H1 (cell line): ENCODE results near the gene ZNF366. TPM values are rescaled to one million over a fixed set of nuclear protein-coding genes. Genes with fewer than 3 reads are reported as not detected.

Source experiments
- CTCF ChIA-PET: fragments of 300-600 bp; sonication (Branson Sonifier 250); formaldehyde crosslinking; loops from one replicate; lab custom pipeline; 2021; ENCODE audit not compliant: partially characterized antibody; lab: Charles Lee
- POLR2A ChIA-PET: fragments of 300-600 bp; sonication (Branson Sonifier 250); formaldehyde crosslinking; loops from one replicate; lab custom pipeline; 2021; ENCODE audit warnings: inconsistent platforms; ENCODE audit not compliant: partially characterized antibody; lab: Charles Lee
- DNase-seq, 2 experiments: peaks; one replicate each; pipeline versions ENCODE4 v3.0.0 to v3.0.0-alpha.2; 2010 to 2022; ENCODE audit warnings: low spot score in 2 of 2, low read depth in 1 of 2, mixed read lengths in 1 of 2
- FAIRE-seq: peaks from 2 replicates; lab custom pipeline; 2011; peaks lifted over from hg19 to GRCh38; lab: Jason Lieb, UNC
- H2AFZ ChIP-seq: 2 replicates; pipeline ENCODE4 v1.8.1; 2012; ENCODE audit warnings: low read length, inconsistent platforms
- H2AK5ac ChIP-seq: 2 replicates; pipeline ENCODE4 v1.6.1; 2013; ENCODE audit warnings: low read depth, low read length
- H2BK120ac ChIP-seq: replicated peaks from 2 replicates; pipeline ENCODE3; 2013; ENCODE audit warnings: low read depth, low read length, inconsistent platforms
- H2BK12ac ChIP-seq: 2 replicates; pipeline ENCODE4 v1.6.1; 2013; ENCODE audit warnings: low read depth, low read length
- H2BK15ac ChIP-seq: 2 replicates; pipeline ENCODE4 v1.6.1; 2013; ENCODE audit warnings: low read length
- H2BK20ac ChIP-seq: 2 replicates; pipeline ENCODE4 v1.6.1; 2013; ENCODE audit warnings: low read length
- H2BK5ac ChIP-seq: 2 replicates; pipeline ENCODE4 v1.6.1; 2013; ENCODE audit warnings: low read depth, low read length
- H3K14ac ChIP-seq: 2 replicates; pipeline ENCODE4 v1.6.1; 2013; ENCODE audit warnings: inconsistent platforms; ENCODE audit not compliant: insufficient read length
- H3K18ac ChIP-seq: 2 replicates; pipeline ENCODE4 v1.6.1; 2013; ENCODE audit warnings: low read length; ENCODE audit errors: extremely low read depth
- H3K23ac ChIP-seq: 2 replicates; pipeline ENCODE4 v1.6.1; 2013; ENCODE audit warnings: inconsistent platforms; ENCODE audit not compliant: insufficient read length
- H3K23me2 ChIP-seq: 2 replicates; pipeline ENCODE4 v1.6.1; 2013; ENCODE audit warnings: low read depth, low read length
- H3K27ac ChIP-seq: 2 replicates; pipeline ENCODE4 v1.6.1; 2011; ENCODE audit warnings: low read depth, low read length, inconsistent platforms
- H3K27me3 ChIP-seq, 4 experiments: replicated peaks in 1 of 4; 1 replicate in 1 of 4; 2 replicates in 3 of 4; pipeline versions ENCODE4 v1.6.1 to v1.8.1; 2011 to 2013; ENCODE audit warnings: low read length in 3 of 4, mild to moderate bottlenecking in 3 of 4, inconsistent platforms in 2 of 4, mixed read lengths in 2 of 4, moderate library complexity in 1 of 4; ENCODE audit not compliant: control insufficient read depth in 3 of 4, insufficient read depth in 3 of 4; ENCODE audit errors: extremely low read depth in 1 of 4
- H3K36me3 ChIP-seq, 4 experiments: 2 replicates each; pipeline versions ENCODE4 v1.6.1 to v1.8.1; 2011 to 2013; ENCODE audit warnings: mild to moderate bottlenecking in 4 of 4, low read length in 3 of 4, moderate library complexity in 2 of 4, control low read depth in 1 of 4, inconsistent platforms in 1 of 4; ENCODE audit not compliant: insufficient read depth in 4 of 4, control insufficient read depth in 2 of 4
- H3K4ac ChIP-seq: replicated peaks from 2 replicates; pipeline ENCODE3; 2013; ENCODE audit warnings: low read length, low read depth, mixed read lengths, inconsistent platforms; ENCODE audit not compliant: insufficient read length
- H3K4me1 ChIP-seq, 4 experiments: replicated peaks in 1 of 4; 1 replicate in 1 of 4; 2 replicates in 3 of 4; pipeline versions ENCODE4 v1.6.1 to v1.8.1; 2011 to 2013; ENCODE audit warnings: low read length in 3 of 4, inconsistent platforms in 2 of 4, mixed read lengths in 1 of 4; ENCODE audit not compliant: insufficient read depth in 4 of 4, control insufficient read depth in 3 of 4
- H3K4me2 ChIP-seq, 2 experiments: 2 replicates each; pipeline versions ENCODE4 v1.6.1 to v1.8.1; 2011 to 2013; ENCODE audit warnings: low read depth in 2 of 2, low read length in 2 of 2, control low read depth in 1 of 2, inconsistent platforms in 1 of 2, mild to moderate bottlenecking in 1 of 2; ENCODE audit not compliant: insufficient read depth in 1 of 2
- H3K4me3 ChIP-seq, 4 experiments: fragments of 200-600, 300-600 bp in 1 of 4; sonication (generic), shearing (Covaris generic), sonication (Bioruptor Twin) in 1 of 4; 2 replicates each; pipeline versions ENCODE4 v1.5.1 to v1.8.1; 2011 to 2016; ENCODE audit warnings: low read length in 4 of 4, low read depth in 3 of 4, control low read depth in 2 of 4, inconsistent platforms in 2 of 4, mild to moderate bottlenecking in 2 of 4, mixed read lengths in 1 of 4, moderate library complexity in 1 of 4; ENCODE audit not compliant: insufficient read depth in 2 of 4; ENCODE audit errors: extremely low read depth in 1 of 4
- H3K56ac ChIP-seq: replicated peaks from 2 replicates; pipeline ENCODE3; 2013; ENCODE audit warnings: low read depth, mild to moderate bottlenecking, mixed read lengths, low read length, inconsistent platforms; ENCODE audit not compliant: insufficient read length
- H3K79me1 ChIP-seq: 2 replicates; pipeline ENCODE4 v1.6.1; 2013; ENCODE audit warnings: low read depth, low read length, control low read depth
- H3K79me2 ChIP-seq, 2 experiments: 2 replicates each; pipeline versions ENCODE4 v1.6.1 to v1.8.1; 2012 to 2013; ENCODE audit warnings: low read length in 2 of 2, mild to moderate bottlenecking in 2 of 2, inconsistent platforms in 1 of 2; ENCODE audit not compliant: insufficient read depth in 2 of 2, control insufficient read depth in 1 of 2
- H3K9ac ChIP-seq, 4 experiments: replicated peaks in 1 of 4; 1 replicate in 1 of 4; 2 replicates in 3 of 4; pipeline versions ENCODE4 v1.6.1 to v1.8.1; 2011 to 2013; ENCODE audit warnings: low read depth in 3 of 4, low read length in 3 of 4, control low read depth in 2 of 4, mild to moderate bottlenecking in 2 of 4, moderate library complexity in 2 of 4, inconsistent platforms in 1 of 4; ENCODE audit errors: extremely low read depth in 1 of 4
- H3K9me3 ChIP-seq, 2 experiments: 2 replicates each; pipeline versions ENCODE4 v1.6.1 to v1.8.1; 2012 to 2013; ENCODE audit warnings: mild to moderate bottlenecking in 2 of 2, moderate library complexity in 2 of 2, control low read depth in 1 of 2, inconsistent platforms in 1 of 2, low read depth in 1 of 2, low read length in 1 of 2, mixed read lengths in 1 of 2; ENCODE audit not compliant: insufficient read depth in 2 of 2
- H4K20me1 ChIP-seq, 2 experiments: replicated peaks in 1 of 2; 2 replicates each; pipeline versions ENCODE3 to v1.8.1; 2011 to 2013; ENCODE audit warnings: inconsistent platforms in 2 of 2, low read length in 2 of 2, mild to moderate bottlenecking in 1 of 2; ENCODE audit not compliant: insufficient read depth in 2 of 2, control insufficient read depth in 1 of 2
- H4K5ac ChIP-seq: 2 replicates; pipeline ENCODE4 v1.6.1; 2013; ENCODE audit warnings: low read length, low read depth, mixed read lengths, inconsistent platforms; ENCODE audit not compliant: insufficient read length
- H4K8ac ChIP-seq: 2 replicates; pipeline ENCODE4 v1.8.0; 2013; ENCODE audit warnings: mild to moderate bottlenecking, moderate library complexity, low read length, inconsistent platforms; ENCODE audit not compliant: insufficient read depth; ENCODE audit errors: extremely low read depth
- H4K91ac ChIP-seq: replicated peaks from 2 replicates; pipeline ENCODE3; 2013; ENCODE audit warnings: low read length, mixed read lengths, inconsistent platforms; ENCODE audit not compliant: insufficient read length
- JUN ChIP-seq: IDR thresholded peaks from 2 replicates; pipeline ENCODE4 v1.6.1; 2011; ENCODE audit warnings: low read depth, mild to moderate bottlenecking, improper control_type of control experiment, low read length
- KDM1A ChIP-seq: fragments of 200-600, 300-600 bp; sonication (generic); IDR thresholded peaks from 2 replicates; pipeline ENCODE4 v1.7.1; 2016; ENCODE audit warnings: mild to moderate bottlenecking, low read length, borderline replicate concordance
- POU5F1 ChIP-seq: IDR thresholded peaks from 2 replicates; pipeline ENCODE4 v1.6.1; 2011; ENCODE audit warnings: low read depth, mild to moderate bottlenecking, low read length, moderate library complexity
- SIN3A ChIP-seq, 2 experiments: IDR thresholded peaks in 1 of 2; conservative IDR thresholded peaks in 1 of 2; 2 replicates each; pipeline ENCODE4 v1.6.1; 2011 to 2012; ENCODE audit warnings: low read length in 2 of 2, improper control_type of control experiment in 1 of 2, low read depth in 1 of 2, mild to moderate bottlenecking in 1 of 2
- SP4 ChIP-seq: IDR thresholded peaks from 2 replicates; pipeline ENCODE4 v1.6.1; 2012; ENCODE audit warnings: low read length, inconsistent platforms
- TAF7 ChIP-seq: optimal IDR thresholded peaks from 2 replicates; pipeline ENCODE3; 2011; ENCODE audit warnings: low read depth, mild to moderate bottlenecking, inconsistent platforms, low read length, moderate library complexity, borderline replicate concordance
- TBP ChIP-seq: IDR thresholded peaks from 2 replicates; pipeline ENCODE4 v1.6.1; 2011; ENCODE audit warnings: low read depth, low read length, improper control_type of control experiment
- WGBS, 2 experiments: shearing (Covaris generic) in 1 of 2; methylation state at CpG; one replicate each; pipeline versions ENCODE4 v1.1.6 to v1.1.7; 2013 to 2015; ENCODE audit warnings: low lambda C conversion rate in 2 of 2, mixed read lengths in 2 of 2, inconsistent platforms in 1 of 2, low coverage in 1 of 2, missing lambda C conversion rate in 1 of 2; ENCODE audit not compliant: insufficient replicate concordance in 2 of 2, insufficient coverage in 1 of 2, insufficient read length in 1 of 2; ENCODE audit errors: extremely low coverage in 1 of 2, missing lambda C conversion rate in 1 of 2; 5-methylcytosine and 5-hydroxymethylcytosine counted together
- polyA plus RNA-seq, 7 experiments: library from polyadenylated mRNA; depleted of rRNA in 3 of 7; stranded (reverse) in 5 of 7; unstranded in 2 of 7; fragments of >200 nt in 5 of 7; fragments of 200-250 nt in 2 of 7; gene quantifications; 1 replicate in 5 of 7; 2 replicates in 1 of 7; 4 replicates in 1 of 7; pipeline versions ENCODE4 v1.2.1 to v1.2.3, GENCODE V29; 2011 to 2013; ENCODE audit warnings: missing spikeins in 2 of 7, mixed read lengths in 2 of 7
- total RNA-seq: library from RNA; stranded (reverse); fragmentation: NEBNext Ultra II Directional; extraction: Animal tissue kit (Norgen Biotek cat#: 25700); gene quantifications from 2 replicates; pipeline ENCODE4 v1.2.1, GENCODE V29; 2021
- TF ChIP-seq, protein P1 (sequence below): IDR thresholded peaks from 2 replicates; pipeline ENCODE4 v1.6.1; 2011; ENCODE audit warnings: low read length, improper control_type of control experiment
- TF ChIP-seq, protein P2 (sequence below): IDR thresholded peaks from 2 replicates; pipeline ENCODE4 v1.6.1; 2012; ENCODE audit warnings: low read length, inconsistent platforms

ZNF366 gene
- total and polyA plus RNA-seq, 2 of the 8 experiments (the other 6 are each of a cell fraction or from before 2014, with no cell fraction given) = not detected

DNA sequence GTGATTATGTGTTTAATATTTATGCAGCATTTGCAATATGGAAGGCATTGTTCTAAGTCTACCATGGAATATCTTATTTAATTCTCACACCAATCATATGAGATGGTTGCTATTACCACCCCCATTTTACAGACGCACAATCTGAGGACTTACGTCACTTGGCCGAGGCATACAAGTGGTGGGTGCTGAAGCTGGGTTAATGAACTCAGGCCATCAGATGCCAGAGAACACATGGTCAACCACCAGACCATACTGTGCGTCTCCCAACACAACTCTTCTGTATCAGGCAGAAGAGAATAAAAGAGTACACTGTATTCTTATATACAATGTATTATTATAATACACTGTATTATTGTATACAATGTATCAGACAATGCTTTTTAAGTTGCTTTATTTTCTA, 59.5 kb downstream of the ZNF366 start:
- no peak for FAIRE-seq
- no peak for TF ChIP-seq TBP
- TF ChIP-seq SP4 = no peak
- no peak for TF ChIP-seq TAF7
- TF ChIP-seq, protein P1, sequence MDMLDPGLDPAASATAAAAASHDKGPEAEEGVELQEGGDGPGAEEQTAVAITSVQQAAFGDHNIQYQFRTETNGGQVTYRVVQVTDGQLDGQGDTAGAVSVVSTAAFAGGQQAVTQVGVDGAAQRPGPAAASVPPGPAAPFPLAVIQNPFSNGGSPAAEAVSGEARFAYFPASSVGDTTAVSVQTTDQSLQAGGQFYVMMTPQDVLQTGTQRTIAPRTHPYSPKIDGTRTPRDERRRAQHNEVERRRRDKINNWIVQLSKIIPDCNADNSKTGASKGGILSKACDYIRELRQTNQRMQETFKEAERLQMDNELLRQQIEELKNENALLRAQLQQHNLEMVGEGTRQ = no peak
- no peak for TF ChIP-seq KDM1A
- TF ChIP-seq POU5F1 = no peak
- no peak for TF ChIP-seq SIN3A (conservative IDR thresholded peaks at IDR 0.05 in 1 of 2, IDR thresholded peaks at IDR 0.05 in 1 of 2; ENCODE audit: low read depth in 1 of 2, low read length in 2 of 2)
- TF ChIP-seq JUN = no peak
- TF ChIP-seq, protein P2, sequence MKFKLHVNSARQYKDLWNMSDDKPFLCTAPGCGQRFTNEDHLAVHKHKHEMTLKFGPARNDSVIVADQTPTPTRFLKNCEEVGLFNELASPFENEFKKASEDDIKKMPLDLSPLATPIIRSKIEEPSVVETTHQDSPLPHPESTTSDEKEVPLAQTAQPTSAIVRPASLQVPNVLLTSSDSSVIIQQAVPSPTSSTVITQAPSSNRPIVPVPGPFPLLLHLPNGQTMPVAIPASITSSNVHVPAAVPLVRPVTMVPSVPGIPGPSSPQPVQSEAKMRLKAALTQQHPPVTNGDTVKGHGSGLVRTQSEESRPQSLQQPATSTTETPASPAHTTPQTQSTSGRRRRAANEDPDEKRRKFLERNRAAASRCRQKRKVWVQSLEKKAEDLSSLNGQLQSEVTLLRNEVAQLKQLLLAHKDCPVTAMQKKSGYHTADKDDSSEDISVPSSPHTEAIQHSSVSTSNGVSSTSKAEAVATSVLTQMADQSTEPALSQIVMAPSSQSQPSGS = no peak

More for the DNA sequence above, 59.5 kb downstream of the ZNF366 start:
- Histone ChIP-seq H4K5ac (no peak overlapping the region), H3K4me2 (no peak overlapping the region), H3K27me3 (no peaks in the 10 kb centered on the region), H4K20me1 (no peaks in the 10 kb centered on the region), H3K14ac (no peak overlapping the region), H4K8ac (no peak overlapping the region), H3K18ac (no peak overlapping the region), H3K79me1 (no peaks in the 10 kb centered on the region; the same call in 1 of the 2 replicates), H3K4ac (no peak overlapping the region), H2BK120ac (no peak overlapping the region), H2BK20ac (no peak overlapping the region), H3K36me3 (no peaks in the 10 kb centered on the region), H3K23me2 (no peaks in the 10 kb centered on the region), H3K23ac (no peak overlapping the region), H3K4me1 (peaks cover 0 to 6% (median 1%) of the 10 kb centered on the region in 4 experiments; a peak in 2 of 7 replicates), H4K91ac (no peak overlapping the region), H2AFZ (no peak overlapping the region), H3K9me3 (no peaks in the 10 kb centered on the region), H2BK12ac (no peak overlapping the region), H3K9ac (no peak overlapping the region), H3K79me2 (no peaks in the 10 kb centered on the region), H3K27ac (no peak overlapping the region), H2BK5ac (no peak overlapping the region), H3K56ac (no peak overlapping the region), H2BK15ac (no peak overlapping the region), H2AK5ac (no peak overlapping the region), H3K4me3 (no peak overlapping the region)
- ChIA-PET CTCF (interaction anchor here (1.4 kb wide), 1 partner anchor 15 kb away, joined by 3 read pairs; no protein-coding TSS in a partner anchor), POLR2A (no interaction called here)
- 92% methylated on average over 4 of the region's 4 CpGs; no CpG with 5 or more reads in 1 of the 2 experiments for WGBS, 2 experiments
- no peak for DNase-seq
